CD4-positive, alpha-beta T cell treated with Interleukin-21 for 1 hour (primary cell): ENCODE data around the gene COBL.

Experiments used
- DNase-seq: peaks from one replicate; pipeline ENCODE4 v3.0.0-alpha.2; 2020

Gene COBL

DNA sequence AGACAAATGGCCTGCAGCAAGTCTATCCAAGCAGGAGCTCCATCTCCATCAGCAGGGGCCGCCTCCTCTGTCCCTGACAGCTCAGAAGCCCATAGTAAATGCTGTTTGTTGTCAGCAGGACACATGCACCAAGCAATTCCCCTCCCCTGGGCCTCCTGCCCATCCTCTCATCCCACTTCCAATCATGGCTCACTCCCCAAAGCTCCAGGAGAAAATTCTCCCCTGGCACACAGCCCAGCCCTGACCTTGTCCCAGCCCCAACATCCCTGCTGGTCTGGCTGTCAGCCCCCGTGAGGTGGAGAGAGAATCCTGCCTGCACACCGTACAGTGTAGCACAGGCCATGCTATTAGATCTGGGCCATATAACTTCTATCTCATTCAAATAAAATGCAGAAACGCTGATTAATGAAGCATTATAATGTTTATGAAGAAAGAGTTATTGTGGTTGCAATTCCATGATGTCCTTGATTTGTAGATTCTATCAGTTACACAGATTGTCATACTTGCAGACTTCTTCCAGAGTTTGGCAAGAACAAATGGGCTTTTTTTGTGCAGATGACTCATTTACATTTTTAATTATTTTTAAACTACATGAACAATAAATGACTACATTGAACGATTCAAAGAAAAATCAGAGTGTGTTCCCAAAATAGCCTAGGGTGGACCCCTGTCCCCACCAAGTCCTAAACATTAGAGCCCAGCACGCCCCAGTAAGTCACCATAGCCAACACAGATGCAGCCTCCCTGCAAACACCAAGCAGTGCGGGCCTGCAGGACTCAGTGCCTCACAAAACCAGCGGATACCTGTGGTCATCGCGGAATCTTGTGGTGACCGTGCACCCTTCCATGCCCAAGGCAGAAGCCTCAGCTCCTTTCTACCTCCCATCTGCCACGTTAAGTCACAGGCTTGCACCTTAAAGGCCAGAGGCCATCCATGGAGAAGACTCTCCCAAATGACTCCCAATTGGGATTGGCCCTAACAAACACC is 70.1 kb downstream of the COBL start:
- no peak for DNase-seq

DNA sequence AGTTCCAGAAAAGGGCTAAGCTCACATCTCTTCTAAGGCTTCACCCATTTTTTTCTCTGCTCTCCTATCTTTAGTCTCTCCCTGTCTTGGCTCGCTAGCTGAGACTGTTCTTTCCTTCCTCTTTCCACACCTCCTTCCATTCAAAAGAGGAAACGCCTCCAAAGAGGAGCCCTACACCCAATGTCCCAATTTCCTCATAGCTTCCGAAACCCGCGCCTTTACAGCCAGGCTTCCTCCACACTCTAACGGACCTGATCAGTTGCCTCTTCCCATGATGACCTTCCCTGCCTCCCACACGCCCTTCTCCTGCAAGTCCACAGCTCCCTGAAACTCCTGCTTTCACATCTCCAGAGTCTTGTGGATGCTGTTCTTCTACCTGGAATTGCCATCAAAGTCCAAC is 71.7 kb downstream of the COBL start:
- no peak for DNase-seq

DNA sequence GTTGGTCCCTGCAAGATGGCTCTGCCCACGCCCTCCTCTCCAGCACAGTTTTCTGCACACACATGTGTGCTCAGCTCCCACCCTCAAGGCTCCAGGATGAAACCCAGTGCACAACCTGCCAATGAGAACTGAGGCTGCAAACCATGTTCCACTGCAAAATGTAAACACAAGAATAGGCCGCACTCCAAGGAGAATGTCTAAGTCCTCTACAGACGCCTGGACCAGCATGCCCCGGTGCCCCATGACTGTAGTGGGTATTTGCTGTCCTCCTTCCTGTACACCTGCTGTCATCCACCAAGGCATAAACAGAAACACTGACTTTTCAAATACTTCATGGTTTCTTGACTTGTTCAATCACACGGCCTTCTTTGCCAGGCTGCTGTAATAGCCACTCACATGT is 72.6 kb downstream of the COBL start:
- DNase-seq: no peak

- no peak for DNase-seq
These were observed 73.0 kb downstream of the COBL start for GRCh38 chr7:51243631-51244030.

- DNase-seq: no peak
These were observed 73.6 kb downstream of the COBL start for GRCh38 chr7:51242881-51243518.

GRCh38 chr7:51242007-51242691 is 74.5 kb downstream of the COBL start:
- no peak for DNase-seq

- DNase-seq: no peak
These were observed 75.7 kb downstream of the COBL start for GRCh38 chr7:51240868-51241267.

- no peak for DNase-seq
These were observed 76.9 kb downstream of the COBL start for GRCh38 chr7:51239691-51240090.

- no peak for DNase-seq
These were observed 77.6 kb downstream of the COBL start for GRCh38 chr7:51238981-51239495.

GRCh38 chr7:51237446-51238133 is 79.0 kb downstream of the COBL start:
- DNase-seq: no peak

DNA sequence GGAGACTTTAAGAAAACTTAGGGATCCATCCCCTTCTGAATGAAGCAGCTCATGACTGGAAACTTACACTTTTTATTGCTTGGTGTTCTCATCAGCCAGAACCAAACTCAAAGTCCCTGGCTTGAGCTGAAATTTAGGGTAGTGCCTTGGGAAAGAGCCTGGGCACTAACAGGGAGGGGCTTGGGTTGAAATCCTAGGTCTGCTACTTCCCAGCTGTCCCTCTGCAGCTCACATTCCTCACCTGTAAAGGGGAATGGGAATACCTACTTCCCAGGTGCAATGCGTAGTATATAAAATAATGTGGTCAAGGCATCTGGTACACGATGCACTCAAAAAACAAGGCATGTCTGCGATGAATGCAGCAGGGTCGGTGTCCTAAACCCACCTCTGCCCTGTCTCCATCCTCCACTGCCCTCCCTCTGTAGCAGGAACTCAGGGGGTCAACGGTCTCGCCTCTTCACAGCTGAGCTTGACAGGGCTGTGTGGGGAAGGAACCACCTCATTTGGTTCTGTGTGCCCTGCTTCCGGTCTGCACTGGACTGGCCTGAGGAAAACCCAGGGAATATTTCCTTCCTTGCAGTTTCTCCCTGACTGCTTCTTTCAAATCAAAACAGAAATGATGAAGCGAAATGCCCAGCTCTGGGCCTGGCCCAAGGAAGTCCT is 80.0 kb downstream of the COBL start:
- DNase-seq: no peak

DNA sequence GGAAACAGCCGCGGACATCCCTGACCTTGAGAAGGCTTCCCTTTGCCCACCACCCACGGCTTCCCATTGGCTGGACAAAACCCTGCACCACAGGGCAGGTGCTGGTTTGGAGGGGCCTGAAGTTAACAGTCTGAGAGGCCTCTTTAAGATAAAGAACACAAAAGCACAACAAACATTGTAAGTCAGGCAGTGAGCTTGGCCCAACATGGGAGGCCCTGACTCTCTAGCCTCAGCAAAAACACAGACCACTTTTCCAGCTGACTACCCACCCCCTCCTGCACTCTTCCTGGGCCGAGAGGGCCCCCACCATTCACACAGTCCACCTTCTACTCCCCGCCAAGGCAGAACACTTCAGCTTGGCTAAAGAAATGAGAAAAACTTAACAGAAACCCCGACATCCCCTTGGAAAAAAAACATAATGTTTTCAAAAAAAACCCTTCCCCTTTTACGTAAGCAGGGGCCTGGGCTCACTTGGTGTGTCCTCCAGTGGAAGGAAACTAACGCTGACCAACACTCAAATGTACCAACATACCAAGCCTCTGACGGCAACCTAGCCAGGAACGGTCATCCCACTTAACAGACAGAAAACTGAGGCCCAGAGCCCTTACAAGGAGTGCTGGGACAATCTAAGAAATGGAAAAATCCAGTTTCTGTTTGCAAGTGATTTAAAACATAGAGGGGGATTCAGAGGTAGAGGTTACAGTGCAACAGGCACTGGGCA is 80.9 kb downstream of the COBL start:
- no peak for DNase-seq

- no peak for DNase-seq
These were observed 81.8 kb downstream of the COBL start for GRCh38 chr7:51234609-51235308.

DNA sequence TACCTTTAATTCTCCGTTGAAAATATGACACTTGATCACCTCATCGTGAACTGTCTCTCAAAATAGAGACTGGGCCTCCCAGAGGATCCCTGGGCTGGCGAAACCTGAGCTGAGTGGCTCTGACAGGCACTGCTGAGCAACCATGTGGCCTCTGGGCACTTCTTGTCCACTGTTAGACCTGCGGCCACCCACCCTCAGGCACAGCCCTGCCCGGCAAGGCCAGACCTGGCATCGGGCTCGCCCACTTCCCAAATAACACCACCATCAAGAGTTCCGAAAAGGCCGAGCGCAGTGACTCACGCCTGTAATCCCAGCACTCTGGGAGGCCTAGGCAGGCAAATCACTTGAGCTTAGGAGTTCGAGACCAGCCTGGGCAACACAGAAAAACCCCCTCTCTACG is 82.5 kb downstream of the COBL start:
- DNase-seq: no peak

DNA sequence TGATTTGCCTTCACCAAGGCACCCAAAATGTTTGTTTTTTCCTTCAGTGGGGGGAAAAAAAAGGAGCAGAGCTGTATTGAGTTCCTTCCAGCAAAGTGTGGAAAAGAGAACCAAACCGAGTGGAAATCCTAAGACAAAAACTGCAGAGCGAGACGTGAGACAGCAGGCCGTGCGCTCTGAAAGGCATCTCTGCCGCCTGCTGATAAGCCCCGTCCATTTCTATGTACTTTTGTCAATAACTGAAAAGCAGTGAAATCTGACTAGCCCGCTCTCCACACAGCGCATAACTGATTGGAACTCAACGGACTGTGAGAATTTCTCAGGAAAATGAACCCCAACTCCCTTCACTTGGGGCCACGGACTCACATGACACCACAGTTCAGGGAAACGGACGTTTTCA is 83.2 kb downstream of the COBL start:
- DNase-seq: no peak

DNA sequence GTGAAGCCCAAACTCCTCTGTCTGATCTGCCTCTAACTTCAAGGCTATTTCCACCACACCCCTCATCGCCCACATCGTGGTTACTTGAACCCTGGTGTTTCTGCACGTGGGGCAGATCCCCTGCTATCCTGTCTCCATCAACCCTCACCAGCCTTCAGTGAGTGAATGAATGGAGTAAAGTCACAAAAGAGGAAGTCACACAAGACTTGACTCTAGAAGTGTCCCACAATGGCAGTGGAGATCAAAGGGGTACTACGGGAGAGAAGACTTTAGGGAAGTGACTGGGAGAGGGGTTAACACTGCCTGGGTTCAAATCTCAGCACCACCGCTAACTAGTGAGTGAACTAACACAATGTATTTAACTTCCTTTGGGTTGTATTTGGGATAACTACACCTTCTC is 85.9 kb downstream of the COBL start:
- DNase-seq: no peak

GRCh38 chr7:51230324-51230625 is 86.3 kb downstream of the COBL start:
- no peak for DNase-seq

- DNase-seq: no peak
These were observed 86.8 kb downstream of the COBL start for GRCh38 chr7:51229620-51230323.

GRCh38 chr7:51229106-51229537 is 87.5 kb downstream of the COBL start:
- no peak for DNase-seq

GRCh38 chr7:51228386-51228958 is 88.1 kb downstream of the COBL start:
- no peak for DNase-seq
